GM10248 (cell line): ENCODE measurements around the gene SHC2.

ENCODE experiments used
- CTCF ChIA-PET: fragments of 300-600 bp; sonication (Branson Sonifier 250); formaldehyde crosslinking; extraction: SDS; loops from one replicate; lab custom pipeline; 2021; ENCODE audit warnings: antibody characterized with exemption; lab: Yijun Ruan, JAX
- POLR2A ChIA-PET: fragments of 350-650 bp; sonication (Branson Sonifier 250); formaldehyde crosslinking; extraction: SDS; loops from one replicate; lab custom pipeline; 2020; ENCODE audit warnings: antibody characterized with exemption; lab: Yijun Ruan, JAX
- DNase-seq: peaks from one replicate; pipeline ENCODE4 v3.0.0; 2012; ENCODE audit errors: extremely low spot score
- CTCF ChIP-seq: IDR thresholded peaks from 2 replicates; pipeline ENCODE4 v1.5.1; 2012; ENCODE audit warnings: mild to moderate bottlenecking, low read depth; ENCODE audit errors: extremely low read depth, missing control alignments, control extremely low read depth

SHC2 gene

DNA sequence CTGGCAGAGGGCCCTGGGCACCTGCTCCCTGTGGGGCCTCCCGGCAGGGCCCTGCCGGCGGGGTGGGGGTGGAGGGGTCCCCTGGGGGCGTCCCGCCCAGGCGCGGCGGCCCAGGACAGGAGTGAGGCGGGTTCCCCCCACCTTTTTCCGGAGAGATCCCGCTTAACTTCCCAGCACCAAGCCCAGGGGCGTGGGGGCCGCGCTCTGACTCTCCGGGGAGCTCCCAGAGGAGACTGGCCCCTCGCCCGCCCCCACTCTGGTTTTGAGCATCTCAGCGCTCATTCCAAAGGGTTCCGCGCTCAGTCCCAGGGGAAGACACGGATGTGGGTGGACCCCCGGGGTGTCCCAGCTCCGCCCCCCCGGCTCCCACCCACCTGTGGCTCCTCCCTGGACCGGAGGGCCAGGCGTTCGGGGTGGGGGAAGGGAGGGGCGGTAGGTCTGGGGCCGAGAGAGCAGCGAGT is 52.4 kb downstream of the SHC2 start:
- TF ChIP-seq CTCF, result no peak
- POLR2A ChIA-PET, result no interaction called here
- no peak for DNase-seq
- CTCF ChIA-PET, result interaction anchor here (1.1 kb wide), 1 partner anchor 103 kb away, joined by 4 read pairs; no protein-coding TSS in a partner anchor

DNA sequence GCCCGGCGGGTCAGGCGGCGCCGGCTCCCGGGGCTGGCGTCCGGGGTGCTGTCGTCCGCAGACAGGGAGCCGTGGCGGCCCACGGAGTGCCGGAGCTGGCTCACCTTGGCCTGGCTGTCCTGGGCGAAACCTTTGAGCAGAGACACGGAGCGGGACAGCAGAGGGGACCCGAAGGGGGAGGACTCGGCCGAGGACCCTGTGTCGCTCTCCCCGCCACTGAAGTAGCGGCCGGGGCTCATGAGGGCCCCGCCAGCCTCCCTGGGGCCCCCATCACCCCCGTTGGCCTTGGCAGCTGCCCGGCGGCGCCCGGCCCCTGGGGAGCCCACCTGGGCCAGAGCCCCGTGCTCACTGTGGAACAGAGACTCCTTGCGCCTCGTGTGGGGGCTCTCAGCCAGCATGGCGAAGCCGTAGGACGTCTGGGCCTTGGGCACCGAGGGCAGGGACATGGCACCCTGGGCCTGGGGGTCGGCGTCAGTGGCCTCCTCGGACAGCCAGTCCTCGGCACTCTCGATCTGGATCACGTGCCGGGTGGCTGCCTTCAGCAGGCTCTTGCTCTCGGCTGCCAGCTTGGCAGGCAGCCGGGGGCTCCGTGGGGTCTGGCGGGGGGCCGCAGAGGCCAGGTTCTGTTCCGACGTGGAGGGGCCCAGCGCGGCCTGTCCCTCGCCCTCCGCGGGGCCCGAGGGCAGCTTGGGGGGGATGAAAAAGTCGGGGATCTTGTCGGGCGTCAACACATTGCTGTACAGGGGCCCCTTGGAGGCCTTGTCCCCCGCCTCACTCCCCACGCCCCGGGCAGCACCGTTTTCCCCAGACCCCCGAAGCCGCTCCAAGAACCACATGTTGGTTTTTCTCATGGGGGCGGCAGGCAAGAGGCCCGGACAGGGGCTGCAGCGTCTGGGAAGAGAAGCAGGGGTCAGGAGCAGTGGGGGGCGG is 53.1 kb downstream of the SHC2 start:
- POLR2A ChIA-PET, result no interaction called here
- CTCF ChIA-PET, result no interaction called here
- DNase-seq, result no peak
- TF ChIP-seq CTCF, result no peak

DNA sequence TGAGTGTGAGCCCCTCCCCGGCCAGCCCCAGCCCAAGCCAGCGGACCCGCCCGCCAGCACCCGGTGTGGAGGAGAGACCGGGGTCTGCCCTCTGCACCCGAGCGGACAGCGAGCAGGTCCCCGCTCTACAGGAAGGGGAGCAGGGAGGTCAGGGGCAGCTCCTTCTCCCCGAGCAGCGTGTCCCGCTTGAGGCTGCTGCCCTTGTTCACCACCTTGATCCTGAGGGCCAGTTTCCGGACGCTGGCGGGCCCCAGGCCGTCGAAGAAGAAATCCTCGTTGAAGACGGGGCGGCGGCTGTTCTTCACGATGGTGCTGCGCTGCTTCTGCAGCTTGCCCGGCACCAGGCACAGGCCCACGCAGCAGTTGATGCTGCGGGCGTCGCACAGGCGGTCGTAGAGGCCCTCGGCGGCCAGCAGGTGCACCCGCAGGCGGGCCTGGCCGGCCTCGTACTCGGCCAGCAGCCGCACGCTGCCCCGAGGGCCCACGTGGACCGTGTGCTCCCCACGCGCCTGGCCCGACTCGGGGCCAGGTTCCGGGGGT is 53.8 kb downstream of the SHC2 start:
- no peak for TF ChIP-seq CTCF
- CTCF ChIA-PET, result no interaction called here
- POLR2A ChIA-PET, result no interaction called here
- no peak for DNase-seq

GRCh38 chr19:406135-406781 is 54.6 kb downstream of the SHC2 start:
- ChIA-PET CTCF (no interaction called here), POLR2A (no interaction called here)
- TF ChIP-seq CTCF, result no peak
- DNase-seq, result no peak

- no peak for TF ChIP-seq CTCF
- CTCF ChIA-PET, result no interaction called here
- POLR2A ChIA-PET, result no interaction called here
- no peak for DNase-seq
These were observed 55.5 kb downstream of the SHC2 start for GRCh38 chr19:405121-405965.
